IPS-NIHi7 (cell line): ENCODE data around the gene FLAD1.

Source experiments
- DNase-seq: peaks from one replicate; pipeline ENCODE4 v3.0.0; 2012; ENCODE audit warnings: mixed read lengths; ENCODE audit errors: extremely low spot score

The FLAD1 gene

GRCh38 chr1:155014709-155015508 lies 31.8 kb downstream of the FLAD1 start:
- no peak for DNase-seq

GRCh38 chr1:155015527-155016230 lies 32.5 kb downstream of the FLAD1 start:
- DNase-seq = no peak

- DNase-seq = no peak
Observed at GRCh38 chr1:155016231-155016831, 33.2 kb downstream of the FLAD1 start.

- DNase-seq = peak; percentile 87
Observed at GRCh38 chr1:155017041-155017945, 34.1 kb downstream of the FLAD1 start.

GRCh38 chr1:155017946-155018316 lies 34.8 kb downstream of the FLAD1 start:
- no peak for DNase-seq

- DNase-seq = no peak
Observed at GRCh38 chr1:155018617-155019348, 35.6 kb downstream of the FLAD1 start.

- no peak for DNase-seq
Observed at GRCh38 chr1:155019377-155020245, 36.5 kb downstream of the FLAD1 start.

GRCh38 chr1:155022136-155022926 lies 39.2 kb downstream of the FLAD1 start:
- no peak for DNase-seq

GRCh38 chr1:155022927-155023236 lies 39.7 kb downstream of the FLAD1 start:
- DNase-seq = no peak

- DNase-seq = no peak
Observed at GRCh38 chr1:155023627-155024026, 40.5 kb downstream of the FLAD1 start.

- DNase-seq = no peak
Observed at GRCh38 chr1:155024315-155024714, 41.2 kb downstream of the FLAD1 start.

- DNase-seq = no peak
Observed at GRCh38 chr1:155026154-155026553, 43.0 kb downstream of the FLAD1 start.

- DNase-seq = no peak
Observed at GRCh38 chr1:155026588-155026987, 43.4 kb downstream of the FLAD1 start.

GRCh38 chr1:155029513-155030242 lies 46.5 kb downstream of the FLAD1 start:
- DNase-seq = no peak

GRCh38 chr1:155030243-155030795 lies 47.2 kb downstream of the FLAD1 start:
- no peak for DNase-seq

GRCh38 chr1:155030899-155031298 lies 47.8 kb downstream of the FLAD1 start:
- no peak for DNase-seq

- no peak for DNase-seq
Observed at GRCh38 chr1:155032886-155033285, 49.7 kb downstream of the FLAD1 start.

GRCh38 chr1:155033524-155033923 lies 50.4 kb downstream of the FLAD1 start, which contains the start of the genes DCST1 and DCST2:
TSS of gene DCST1 (plus strand) at chr1:155033824. CDS start at chr1:155034037, 213 bp downstream.
TSS of gene DCST2 (minus strand) at chr1:155033781. CDS start at chr1:155033701, 80 bp downstream.
- no peak for DNase-seq
